GM23338 (cell line): ENCODE measurements around the gene DCDC1. TPM values are rescaled to one million over a fixed set of nuclear protein-coding genes. Genes with fewer than 3 reads are reported as not detected.

Experiments used
- ATAC-seq: fragments of 200-7000 bp; cut with Tn5 transposase; 3 replicates; pipeline ENCODE4 v1.9.1; 2020
- DNase-seq: peaks from one replicate; pipeline ENCODE4 v3.0.0-alpha.2; 2015; ENCODE audit warnings: low spot score
- H2AFZ ChIP-seq: fragments of 200-600 bp; sonication (generic); 2 replicates; pipeline ENCODE4 v1.8.0; 2016; ENCODE audit warnings: antibody characterized with exemption, mild to moderate bottlenecking, moderate library complexity
- H3F3A ChIP-seq: fragments of 200-600 bp; sonication (generic); replicated peaks from 2 replicates; pipeline ENCODE4 v1.8.0; 2017; ENCODE audit warnings: antibody characterized with exemption, mixed run types, low read depth
- H3K27ac ChIP-seq: fragments of 200-600 bp; sonication (generic); 2 replicates; pipeline ENCODE4 v1.6.1; 2016; ENCODE audit warnings: low read depth
- H3K27me3 ChIP-seq: fragments of 200-600 bp; sonication (generic); 2 replicates; pipeline ENCODE4 v1.8.0; 2016; ENCODE audit warnings: mild to moderate bottlenecking, mixed run types, moderate library complexity; ENCODE audit not compliant: insufficient read depth
- H3K36me3 ChIP-seq: fragments of 200-600 bp; sonication (generic); 2 replicates; pipeline ENCODE4 v1.8.0; 2016; ENCODE audit warnings: mild to moderate bottlenecking; ENCODE audit not compliant: insufficient read depth
- H3K4me1 ChIP-seq: fragments of 200-600 bp; sonication (generic); 2 replicates; pipeline ENCODE4 v1.8.0; 2016; ENCODE audit warnings: mild to moderate bottlenecking, moderate library complexity; ENCODE audit not compliant: insufficient read depth
- H3K4me2 ChIP-seq: fragments of 200-600 bp; sonication (generic); 2 replicates; pipeline ENCODE4 v1.7.1; 2017; ENCODE audit warnings: mixed run types
- H3K4me3 ChIP-seq: fragments of 200-600 bp; sonication (generic); 2 replicates; pipeline ENCODE4 v1.6.1; 2016; ENCODE audit warnings: mixed run types
- H3K79me2 ChIP-seq: fragments of 200-600 bp; sonication (generic); replicated peaks from 2 replicates; pipeline ENCODE4 v1.8.0; 2017; ENCODE audit warnings: mild to moderate bottlenecking; ENCODE audit not compliant: insufficient read depth
- H3K9me2 ChIP-seq: fragments of 200-600 bp; sonication (generic); 2 replicates; pipeline ENCODE4 v1.8.0; 2017; ENCODE audit not compliant: insufficient read depth
- H4K20me1 ChIP-seq: fragments of 200-600 bp; sonication (generic); replicated peaks from 2 replicates; pipeline ENCODE4 v1.8.0; 2017; ENCODE audit warnings: mild to moderate bottlenecking; ENCODE audit not compliant: insufficient read depth
- H3K27ac Mint-ChIP-seq: 2 replicates; pipeline ENCODE4 v1.8.0; 2020; ENCODE audit warnings: inconsistent platforms, mild to moderate bottlenecking, moderate library complexity, mixed read lengths
- H3K27me3 Mint-ChIP-seq: 3 replicates; pipeline ENCODE4 v1.8.0; 2022; ENCODE audit warnings: low read depth, mild to moderate bottlenecking, moderate library complexity, mixed read lengths, inconsistent platforms; ENCODE audit not compliant: insufficient read depth, poor library complexity
- H3K36me3 Mint-ChIP-seq: 3 replicates; pipeline ENCODE4 v1.8.0; 2021; ENCODE audit warnings: low read depth, mild to moderate bottlenecking, inconsistent platforms, moderate library complexity, mixed read lengths
- H3K4me1 Mint-ChIP-seq: 3 replicates; pipeline ENCODE4 v1.8.0; 2020; ENCODE audit warnings: mild to moderate bottlenecking, inconsistent platforms, mixed read lengths
- H3K4me3 Mint-ChIP-seq: 3 replicates; pipeline ENCODE4 v1.8.0; 2021; ENCODE audit warnings: moderate library complexity, mild to moderate bottlenecking, inconsistent platforms, mixed read lengths
- H3K9me3 Mint-ChIP-seq: 3 replicates; pipeline ENCODE4 v1.8.0; 2020; ENCODE audit warnings: moderate library complexity, mild to moderate bottlenecking, inconsistent platforms, mixed read lengths
- CREB1 ChIP-seq: fragments of 250-450 bp; sonication (Bioruptor Pico); IDR thresholded peaks from 2 replicates; pipeline ENCODE4 v1.5.0; 2020; ENCODE audit warnings: low read depth, mild to moderate bottlenecking, moderate library complexity
- CTCF ChIP-seq, 2 experiments: fragments of 200-600 bp in 1 of 2; sonication (generic) in 1 of 2; conservative IDR thresholded peaks; 2 replicates each; pipeline versions ENCODE4 v1.5.1 to v1.6.1; 2016 to 2017; ENCODE audit warnings: antibody characterized with exemption in 2 of 2, low read depth in 2 of 2, mild to moderate bottlenecking in 2 of 2, moderate library complexity in 1 of 2
- EZH2 ChIP-seq: fragments of 200-600 bp; sonication (generic); IDR thresholded peaks from one replicate; pipeline ENCODE4 v1.8.0; 2017; ENCODE audit warnings: antibody characterized with exemption, mild to moderate bottlenecking, low read depth; ENCODE audit not compliant: unreplicated experiment
- JUNB ChIP-seq: IDR thresholded peaks from one replicate; pipeline ENCODE4 v1.6.1; 2016; ENCODE audit warnings: antibody characterized with exemption; ENCODE audit not compliant: unreplicated experiment
- NANOG ChIP-seq: IDR thresholded peaks from 2 replicates; pipeline ENCODE4 v1.6.1; 2016; ENCODE audit warnings: antibody characterized with exemption, borderline replicate concordance
- POLR2AphosphoS5 ChIP-seq: IDR thresholded peaks from 2 replicates; pipeline ENCODE4 v1.6.1; 2016; ENCODE audit warnings: antibody characterized with exemption, low read depth
- REST ChIP-seq: IDR thresholded peaks from one replicate; pipeline ENCODE4 v1.6.1; 2018; ENCODE audit warnings: antibody characterized with exemption; ENCODE audit not compliant: unreplicated experiment
- STAT1 ChIP-seq: IDR thresholded peaks from one replicate; pipeline ENCODE4 v1.6.1; 2016; ENCODE audit warnings: antibody characterized with exemption; ENCODE audit not compliant: unreplicated experiment
- ZNF114 ChIP-seq: fragments of 250-450 bp; sonication (Bioruptor Pico); IDR thresholded peaks from 2 replicates; pipeline ENCODE4 v1.5.0; 2020; ENCODE audit warnings: mild to moderate bottlenecking, moderate library complexity
- ZNF331 ChIP-seq: fragments of 250-450 bp; sonication (Bioruptor Pico); IDR thresholded peaks from 2 replicates; pipeline ENCODE4 v1.5.0; 2020; ENCODE audit warnings: low read depth, mild to moderate bottlenecking, moderate library complexity
- ZNF462 ChIP-seq: fragments of 250-450 bp; sonication (Bioruptor Pico); IDR thresholded peaks from 2 replicates; pipeline ENCODE4 v1.5.0; 2020; ENCODE audit warnings: mild to moderate bottlenecking, moderate library complexity
- polyA plus RNA-seq: library from polyadenylated mRNA; unstranded; fragments of >200 nt; fragmentation: Nextera tagmentation; extraction: Ambion mirVana; gene quantifications from 2 replicates; pipeline ENCODE4 v1.2.1, GENCODE V29; 2016
- total RNA-seq: library from RNA; depleted of rRNA; stranded (reverse); fragments of >200 nt; shearing (Covaris generic); gene quantifications from 2 replicates; pipeline ENCODE4 v1.2.3, GENCODE V29; 2014

The DCDC1 gene
- total and polyA plus RNA-seq, 2 experiments from 2014 or later, result 0.56 to 0.58 TPM

- no peaks in the 10 kb centered on the region for H3K9me2 ChIP-seq
- no peak overlapping the region for H3K4me2 ChIP-seq
- DNase-seq (no peak), ATAC-seq (no peak)
- no peaks in the 10 kb centered on the region for H3K36me3 Mint-ChIP-seq
- H3K4me1 Mint-ChIP-seq, result no peaks in the 10 kb centered on the region
- no peaks in the 10 kb centered on the region for H3F3A ChIP-seq
- H3K36me3 ChIP-seq, result no peaks in the 10 kb centered on the region
- H2AFZ ChIP-seq, result no peak overlapping the region
- H3K4me3 Mint-ChIP-seq, result no peak overlapping the region
- no peak overlapping the region for H3K27ac ChIP-seq
- H3K27me3 Mint-ChIP-seq, result no peaks in the 10 kb centered on the region
- no peak for TF ChIP-seq POLR2AphosphoS5
- TF ChIP-seq ZNF462 (CRISPR knock-in tag), result no peak
- TF ChIP-seq ZNF331, result no peak
- no peak for TF ChIP-seq ZNF114
- TF ChIP-seq CREB1 (CRISPR knock-in tag), result no peak
- H4K20me1 ChIP-seq, result no peaks in the 10 kb centered on the region
- H3K9me3 Mint-ChIP-seq, result no peaks in the 10 kb centered on the region
- H3K4me1 ChIP-seq, result no peaks in the 10 kb centered on the region
- no peak overlapping the region for H3K4me3 ChIP-seq
- no peaks in the 10 kb centered on the region for H3K79me2 ChIP-seq
- no peaks in the 10 kb centered on the region for H3K27me3 ChIP-seq
- H3K27ac Mint-ChIP-seq, result no peak overlapping the region
These were observed 548.0 kb downstream of the DCDC1 start for GRCh38 chr11:30821438-30821965.

GRCh38 chr11:30818721-30819120 is 550.8 kb downstream of the DCDC1 start:
- no peaks in the 10 kb centered on the region for H3K79me2 ChIP-seq
- ATAC-seq (no peak), DNase-seq (no peak)
- H3K9me2 ChIP-seq, result no peaks in the 10 kb centered on the region
- H2AFZ ChIP-seq, result no peak overlapping the region
- H3K27ac ChIP-seq, result no peak overlapping the region
- H3K27me3 Mint-ChIP-seq, result no peaks in the 10 kb centered on the region
- H3K36me3 ChIP-seq, result no peaks in the 10 kb centered on the region
- H3F3A ChIP-seq, result no peaks in the 10 kb centered on the region
- no peak overlapping the region for H3K4me2 ChIP-seq
- H3K27me3 ChIP-seq, result no peaks in the 10 kb centered on the region
- no peaks in the 10 kb centered on the region for H3K9me3 Mint-ChIP-seq
- H3K4me1 ChIP-seq, result no peaks in the 10 kb centered on the region
- H3K4me3 Mint-ChIP-seq, result no peak overlapping the region
- no peaks in the 10 kb centered on the region for H3K4me1 Mint-ChIP-seq
- H4K20me1 ChIP-seq, result no peaks in the 10 kb centered on the region
- H3K36me3 Mint-ChIP-seq, result no peaks in the 10 kb centered on the region
- H3K27ac Mint-ChIP-seq, result no peak overlapping the region
- H3K4me3 ChIP-seq, result no peak overlapping the region
- TF ChIP-seq ZNF114 (no peak), CTCF (conservative IDR thresholded peaks at IDR 0.05; ENCODE audit: low read depth in 2 of 2) (no peak), EZH2 (no peak), STAT1 (no peak), NANOG (no peak), JUNB (no peak), CREB1 (CRISPR knock-in tag) (no peak), REST (no peak), ZNF331 (no peak)
